Stimulated activated CD8-positive, alpha-beta memory T cell treated with anti-CD3 and anti-CD28 coated beads, Interleukin-2, amount 100 ng/mL, for 1 hour (primary cell): ENCODE measurements around the gene ZNF236.
A peak's percentile ranks its signal among the peaks of the same experiment; 100 is the strongest.
"Not testable (repeated sequence)": the region's sequence is repeated elsewhere in the genome, so short reads cannot be mapped to it uniquely, and the experiment has no call there.

ENCODE experiments used
- DNase-seq, 2 donors: peaks; one replicate each; pipeline ENCODE4 v3.0.0-alpha.2; 2020; ENCODE audit warnings: low read depth in 2 of 2

ZNF236 gene

GRCh38 chr18:76908277-76908676 lies 85.9 kb downstream of the ZNF236 start:
- no peak for DNase-seq

- no peak for DNase-seq
Measured at GRCh38 chr18:76909439-76909838, 87.1 kb downstream of the ZNF236 start.

DNA sequence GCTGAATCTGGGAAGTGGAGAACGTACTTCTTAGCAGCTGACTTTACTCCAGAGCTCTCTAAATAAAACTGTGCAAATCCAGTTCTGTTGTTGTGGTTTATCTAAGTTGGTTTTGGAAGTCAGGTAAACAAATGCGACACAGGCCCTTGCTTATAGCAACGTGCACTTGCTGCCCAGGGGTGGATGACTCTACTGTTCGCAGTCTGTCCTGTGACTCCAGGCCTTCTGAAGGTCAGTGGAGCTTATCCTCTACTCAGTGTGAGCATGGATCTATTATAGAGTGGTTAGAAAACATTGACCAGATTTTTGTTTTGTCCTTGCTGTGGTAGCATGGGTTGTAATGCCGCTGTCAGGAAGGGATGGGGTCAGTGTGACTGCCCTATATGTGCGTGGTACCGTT lies 89.1 kb downstream of the ZNF236 start:
- no peak for DNase-seq

DNA sequence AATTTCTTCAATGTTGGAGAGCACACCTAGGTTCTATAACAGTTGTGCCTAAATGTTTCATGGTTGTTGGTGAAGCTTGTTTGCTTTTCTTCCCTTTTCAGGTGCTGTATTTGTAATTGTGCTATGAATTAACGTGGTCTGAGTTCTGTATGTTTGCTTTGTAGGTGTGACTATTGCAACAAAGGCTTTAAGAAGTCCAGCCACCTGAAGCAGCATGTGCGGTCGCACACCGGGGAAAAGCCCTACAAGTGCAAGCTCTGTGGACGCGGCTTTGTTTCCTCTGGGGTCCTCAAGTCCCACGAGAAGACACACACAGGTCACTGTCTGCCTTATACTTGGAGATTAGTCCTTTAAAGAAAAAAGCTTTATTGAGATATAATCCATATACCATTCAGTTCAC lies 91.2 kb downstream of the ZNF236 start:
- no peak for DNase-seq

DNA sequence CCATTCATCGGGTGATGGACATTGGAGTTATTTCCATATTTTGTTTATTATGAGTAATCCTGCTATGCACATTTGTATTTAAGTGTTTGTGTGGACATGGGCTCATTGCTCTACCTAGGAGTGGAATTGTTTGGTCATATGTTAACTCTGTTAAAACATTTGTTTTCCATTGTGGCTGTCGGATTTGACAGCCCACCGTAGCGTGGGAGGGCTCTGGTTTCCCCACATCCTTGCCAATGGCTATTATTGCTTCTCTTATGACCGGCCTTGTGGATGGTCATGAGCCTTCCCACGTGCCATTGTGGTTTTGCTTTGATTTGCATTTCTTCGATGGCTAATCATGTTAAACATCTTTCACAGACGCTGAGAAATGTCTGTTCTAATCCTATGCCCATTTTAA lies 92.0 kb downstream of the ZNF236 start:
- no peak for DNase-seq

DNA sequence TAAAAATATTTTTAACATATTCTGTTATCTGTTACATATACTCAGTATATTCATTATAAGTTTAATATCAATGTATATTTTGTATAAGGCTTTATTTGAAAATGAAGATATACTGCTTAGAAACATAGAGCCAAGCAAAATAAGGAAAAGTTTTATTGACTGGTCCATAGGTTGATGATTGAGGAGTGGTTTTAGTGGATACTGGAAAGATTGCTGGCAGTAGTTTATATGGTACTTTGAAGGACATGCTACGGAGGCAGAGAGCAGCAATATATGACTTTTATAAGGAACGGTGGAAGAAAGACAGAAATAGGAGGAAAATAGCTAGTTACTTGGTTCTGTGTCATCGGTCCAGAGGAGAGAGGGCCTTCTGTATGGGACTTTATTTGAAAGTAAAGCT lies 92.4 kb downstream of the ZNF236 start:
- no peak for DNase-seq

GRCh38 chr18:76915456-76915855 lies 93.1 kb downstream of the ZNF236 start:
- DNase-seq = no peak

GRCh38 chr18:76920974-76921373 lies 98.6 kb downstream of the ZNF236 start:
- no peak for DNase-seq

DNA sequence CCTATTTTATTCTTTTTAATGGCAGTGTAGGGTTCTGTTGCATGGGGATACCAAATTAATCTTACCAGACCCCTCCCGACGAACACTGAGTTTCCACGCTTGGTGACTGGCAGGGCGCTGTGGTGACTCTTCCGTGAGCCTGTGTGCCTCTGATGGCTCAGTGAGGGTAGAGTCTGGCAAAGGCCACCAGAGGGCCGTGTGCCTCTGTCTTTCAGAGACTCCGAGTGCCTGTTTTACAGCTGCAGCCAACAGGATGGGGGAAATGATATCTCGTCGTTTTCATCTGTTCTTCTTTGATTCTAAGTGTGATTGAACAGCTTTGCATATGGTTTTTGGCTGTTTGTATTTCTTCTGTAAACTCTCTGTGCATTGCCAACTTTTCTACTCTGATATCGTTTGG lies 99.8 kb downstream of the ZNF236 start:
- DNase-seq = peak in 1 of 2 donors; percentile 27

DNA sequence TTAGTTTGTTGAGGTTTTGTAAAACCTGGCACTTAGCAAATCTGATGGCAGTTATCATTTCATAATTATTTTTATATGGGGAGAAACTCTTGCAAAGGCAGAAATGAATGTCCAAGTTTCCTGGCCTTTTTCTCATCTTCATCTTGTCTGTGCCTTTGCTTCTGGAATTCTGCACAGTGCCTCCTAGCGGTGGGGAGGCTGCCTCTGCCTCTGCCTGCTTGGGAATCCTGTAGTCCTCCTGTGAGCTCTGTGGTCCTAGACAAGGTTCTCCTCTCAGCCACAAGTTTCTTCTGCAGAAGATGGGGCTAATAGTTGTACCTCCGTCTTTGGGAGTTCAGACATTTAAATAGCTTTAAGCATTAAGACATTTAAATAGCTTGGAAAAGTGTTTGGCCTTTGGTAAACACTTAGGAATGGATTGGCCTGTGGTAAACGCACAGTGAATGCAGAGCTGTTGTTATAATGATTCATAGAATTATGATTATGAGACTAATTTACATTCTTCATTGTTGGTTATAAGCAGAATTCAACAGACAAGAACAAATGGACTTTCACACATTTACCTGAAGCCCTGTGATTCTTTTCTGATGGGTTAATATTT lies 101.2 kb downstream of the ZNF236 start:
- no peak for DNase-seq

GRCh38 chr18:76925501-76925900 lies 103.1 kb downstream of the ZNF236 start:
- no peak for DNase-seq

GRCh38 chr18:76927223-76927725 lies 104.9 kb downstream of the ZNF236 start:
- DNase-seq = no peak

GRCh38 chr18:76928179-76928868 lies 106.0 kb downstream of the ZNF236 start:
- no peak for DNase-seq

GRCh38 chr18:76931171-76931570 lies 108.8 kb downstream of the ZNF236 start:
- DNase-seq = no peak

GRCh38 chr18:76932026-76932819 lies 109.9 kb downstream of the ZNF236 start:
- DNase-seq = no peak

DNA sequence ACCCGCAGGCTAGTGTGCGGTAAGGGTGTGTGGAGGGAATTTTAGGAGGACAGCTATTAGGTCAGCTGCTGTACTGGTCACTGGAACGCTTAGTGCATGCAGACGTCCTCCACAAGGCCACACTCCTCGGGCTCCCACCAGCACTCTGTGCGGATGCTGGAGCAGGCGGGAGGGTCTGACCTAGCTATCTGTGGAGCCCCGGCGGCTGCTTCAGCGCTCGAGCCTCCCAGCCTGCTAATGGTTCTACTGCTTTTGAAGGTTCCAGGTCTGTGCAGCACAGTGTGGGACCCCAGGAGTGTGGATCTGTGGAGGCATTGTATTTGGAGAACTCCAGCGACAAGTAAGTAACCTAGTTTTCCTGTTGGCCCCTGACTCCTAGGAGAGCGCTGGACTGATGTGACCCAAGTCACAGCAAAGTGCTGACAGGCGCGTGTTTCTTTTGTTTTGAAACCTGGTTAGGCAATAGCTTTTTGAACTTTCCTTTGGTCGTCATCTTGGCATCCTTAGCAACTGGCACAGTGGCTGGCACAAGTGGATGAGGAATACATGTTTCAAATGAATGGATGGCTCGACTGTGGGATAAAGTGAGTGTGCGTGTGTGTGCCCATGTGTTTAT lies 113.5 kb downstream of the ZNF236 start:
- DNase-seq = no peak

DNA sequence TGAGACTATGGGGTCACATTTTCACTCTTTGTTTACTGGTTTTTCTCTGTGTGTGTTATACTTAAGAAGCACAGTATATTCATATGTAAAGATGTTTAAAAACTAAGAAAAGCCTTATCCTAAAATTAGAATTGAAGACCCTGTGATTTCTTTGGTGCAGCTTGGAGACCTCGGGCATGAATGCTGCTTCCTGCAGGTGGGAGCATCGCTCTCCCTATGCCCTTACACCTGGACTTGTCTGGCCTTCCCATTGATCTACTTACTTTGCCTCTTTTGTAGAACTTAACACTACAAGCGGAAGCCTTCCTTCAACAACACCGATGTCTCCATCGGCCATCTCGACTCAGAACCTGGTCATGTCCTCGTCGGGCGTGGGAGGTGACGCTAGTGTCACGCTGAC lies 114.5 kb downstream of the ZNF236 start:
- no peak for DNase-seq

GRCh38 chr18:76937597-76937996 lies 115.2 kb downstream of the ZNF236 start:
- no peak for DNase-seq

DNA sequence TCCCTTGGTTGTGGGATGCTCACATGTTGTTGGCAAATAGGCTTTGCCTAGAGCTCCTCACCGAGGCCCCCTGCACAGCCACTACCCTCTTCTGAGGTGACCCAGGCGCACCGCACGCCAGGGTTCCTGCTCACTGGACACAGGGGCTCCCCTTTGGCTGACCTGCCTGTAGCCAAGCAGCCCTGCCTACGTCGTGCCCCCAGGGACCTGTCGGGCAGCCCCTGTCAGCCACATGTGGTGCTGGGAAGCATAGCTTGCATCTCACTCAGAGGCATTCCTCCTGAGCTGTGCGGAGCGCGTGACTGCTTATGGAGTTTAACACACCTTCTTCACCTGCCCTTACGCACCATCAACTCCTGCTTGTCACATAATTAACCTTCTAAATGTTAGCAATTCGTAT lies 116.3 kb downstream of the ZNF236 start:
- no peak for DNase-seq

DNA sequence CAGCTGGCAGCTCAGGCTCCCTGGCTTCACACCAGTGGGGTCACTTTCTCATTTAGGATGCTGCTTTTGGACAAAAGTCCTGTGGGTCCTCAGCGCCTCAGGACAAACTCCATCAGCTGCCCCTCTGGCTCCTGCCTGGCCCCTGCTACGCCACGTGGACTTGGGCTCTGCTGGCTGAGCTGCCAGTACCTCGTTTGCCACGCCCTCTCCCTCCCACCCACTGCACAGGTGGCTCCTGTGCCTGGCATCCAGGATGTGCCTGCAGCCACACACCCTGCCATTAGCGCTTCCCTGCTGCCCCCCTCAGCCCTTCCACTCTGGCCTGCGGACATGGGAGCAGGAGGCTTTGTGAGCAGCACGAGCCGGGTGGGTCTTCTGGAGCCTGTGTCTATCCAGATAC lies 118.9 kb downstream of the ZNF236 start:
- no peak for DNase-seq

- no peak for DNase-seq
Measured at GRCh38 chr18:76943542-76944339, 121.4 kb downstream of the ZNF236 start.

DNA sequence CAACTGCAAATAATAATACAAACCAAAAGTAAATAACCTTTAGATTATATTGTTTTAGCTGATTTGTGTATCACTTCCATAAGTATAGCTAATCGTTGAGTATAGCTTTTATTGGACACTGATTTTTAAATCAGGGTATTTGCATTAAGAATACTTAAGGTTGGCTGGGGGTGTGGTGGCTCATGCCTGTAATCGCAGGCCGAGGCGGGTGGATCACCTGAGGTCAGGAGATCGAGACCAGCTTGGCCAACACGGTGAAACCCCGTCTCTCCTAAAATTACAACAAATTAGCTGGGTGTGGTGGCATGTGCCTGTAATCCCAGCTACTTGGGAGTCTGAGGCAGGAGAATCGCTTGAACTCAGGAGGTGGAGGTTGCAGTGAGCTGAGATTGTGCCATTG lies 122.0 kb downstream of the ZNF236 start:
- not testable (repeated sequence) for DNase-seq
